NCI-H446 treated with DMSO at 0.1 percent for 48 hours (cell line): ENCODE measurements around the gene ZNF74.
"Not testable (repeated sequence)": the region's sequence is repeated elsewhere in the genome, so short reads cannot be mapped to it uniquely, and the experiment has no call there.

Source experiments
- DNase-seq: peaks from one replicate; lab custom pipeline; 2025; lab: John Stamatoyannopoulos, UW

Gene ZNF74

GRCh38 chr22:20448630-20449029, 54.7 kb downstream of the ZNF74 start:
- no peak for DNase-seq

- DNase-seq = no peak
Observed at GRCh38 chr22:20449819-20450550, 56.0 kb downstream of the ZNF74 start.

GRCh38 chr22:20450551-20450906, 56.6 kb downstream of the ZNF74 start:
- no peak for DNase-seq

GRCh38 chr22:20451129-20451778, 57.3 kb downstream of the ZNF74 start:
- DNase-seq = not testable (repeated sequence)

GRCh38 chr22:20451920-20452319, 58.0 kb downstream of the ZNF74 start:
- DNase-seq = no peak

GRCh38 chr22:20453222-20453621, 59.3 kb downstream of the ZNF74 start:
- DNase-seq = no peak

- DNase-seq = no peak
Observed at GRCh38 chr22:20455709-20456063, 61.7 kb downstream of the ZNF74 start.

- peak; percentile 67 for DNase-seq
Observed at GRCh38 chr22:20456064-20456721, 62.2 kb downstream of the ZNF74 start.

- DNase-seq = no peak
Observed at GRCh38 chr22:20456722-20457076, 62.7 kb downstream of the ZNF74 start.

GRCh38 chr22:20457506-20458240, 63.7 kb downstream of the ZNF74 start:
- DNase-seq = no peak
